EH (cell line): ENCODE measurements around the gene FCER2.

Source experiments
- DNase-seq: peaks from one replicate; pipeline ENCODE4 v3.0.0-alpha.2; 2015; ENCODE audit warnings: low read depth

Gene FCER2

DNA sequence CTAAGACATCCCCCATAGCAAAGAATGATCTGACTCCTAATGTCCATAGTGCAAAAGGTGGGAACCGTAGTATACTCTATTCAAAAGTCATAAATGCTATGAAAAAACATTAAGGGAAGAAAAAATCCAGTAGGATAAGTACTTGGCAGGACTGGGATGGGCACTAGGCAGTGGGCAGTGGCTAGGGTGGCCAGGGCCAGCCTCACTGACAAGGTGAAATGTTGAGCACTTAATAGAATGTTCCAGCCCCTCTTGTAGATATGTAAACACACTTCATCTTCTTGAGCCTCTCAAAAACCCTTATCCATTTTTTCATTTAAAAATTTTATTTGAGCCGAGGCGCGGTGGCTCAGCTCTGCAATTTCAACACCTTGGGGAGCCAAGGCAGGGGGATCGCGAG, 31.4 kb upstream of the FCER2 start:
- no peak for DNase-seq

DNA sequence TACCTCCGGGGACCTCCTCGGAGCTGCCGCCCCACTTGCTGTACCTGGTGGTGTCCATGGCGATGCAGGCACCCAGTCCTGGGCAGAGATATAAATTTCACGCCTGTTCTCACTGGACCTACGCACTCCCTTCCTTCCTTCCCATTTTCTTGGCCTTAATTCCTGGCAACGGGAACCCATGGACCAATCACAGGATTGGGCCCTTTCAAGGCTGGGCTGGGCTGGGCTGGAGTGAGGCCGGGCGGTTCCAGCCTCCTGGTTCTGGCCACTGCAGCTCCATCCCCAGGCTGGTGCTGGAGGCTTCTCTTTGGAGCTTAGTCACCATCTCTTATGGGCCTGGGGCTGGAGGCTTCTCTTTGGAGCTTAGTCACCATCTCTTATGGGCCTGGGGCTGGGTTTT, 30.1 kb upstream of the FCER2 start, which contains the start of gene CLEC4G:
TSS of gene CLEC4G (minus strand) at position 66 of the 400 bp plus-strand sequence. CDS start at position 58, 8 bp downstream.
- no peak for DNase-seq

DNA sequence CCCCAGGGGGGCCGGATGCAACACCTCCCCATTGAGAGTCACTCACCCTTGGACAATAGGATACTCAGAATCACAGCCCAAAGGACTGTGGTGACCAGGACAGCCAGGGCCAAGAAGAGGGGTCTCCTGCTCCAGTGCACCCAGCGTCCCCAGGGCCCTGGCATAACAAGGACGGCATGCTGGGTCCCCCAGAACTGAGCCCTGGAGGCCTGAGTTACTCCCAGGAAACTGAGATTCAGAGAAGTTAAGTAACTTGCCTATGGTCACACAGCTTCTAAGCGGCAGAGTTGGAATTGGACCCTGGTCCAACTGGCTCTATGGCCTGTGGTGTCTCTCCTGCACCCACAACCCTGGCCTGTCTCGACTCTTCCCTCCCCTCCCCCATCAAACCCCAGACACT, 29.7 kb upstream of the FCER2 start:
- DNase-seq = no peak

DNA sequence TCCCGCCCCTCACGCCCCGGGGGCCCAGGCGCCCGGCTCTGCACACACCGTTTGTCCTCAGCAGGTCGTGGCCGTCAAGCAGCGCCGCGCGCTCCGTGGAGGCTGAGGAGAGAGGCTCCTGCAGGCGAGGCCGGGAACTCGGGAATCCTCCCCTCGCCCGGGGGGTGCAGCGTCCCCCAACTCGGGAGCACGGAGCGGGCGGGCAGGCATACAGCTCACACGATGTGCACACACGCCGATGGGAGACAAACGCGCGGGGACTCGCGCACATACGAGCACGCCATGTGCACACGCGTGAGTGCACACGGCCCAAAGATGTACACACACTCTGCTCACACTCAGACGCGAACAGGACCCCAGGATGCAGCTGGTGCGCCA, 29.3 kb upstream of the FCER2 start:
- DNase-seq = no peak

DNA sequence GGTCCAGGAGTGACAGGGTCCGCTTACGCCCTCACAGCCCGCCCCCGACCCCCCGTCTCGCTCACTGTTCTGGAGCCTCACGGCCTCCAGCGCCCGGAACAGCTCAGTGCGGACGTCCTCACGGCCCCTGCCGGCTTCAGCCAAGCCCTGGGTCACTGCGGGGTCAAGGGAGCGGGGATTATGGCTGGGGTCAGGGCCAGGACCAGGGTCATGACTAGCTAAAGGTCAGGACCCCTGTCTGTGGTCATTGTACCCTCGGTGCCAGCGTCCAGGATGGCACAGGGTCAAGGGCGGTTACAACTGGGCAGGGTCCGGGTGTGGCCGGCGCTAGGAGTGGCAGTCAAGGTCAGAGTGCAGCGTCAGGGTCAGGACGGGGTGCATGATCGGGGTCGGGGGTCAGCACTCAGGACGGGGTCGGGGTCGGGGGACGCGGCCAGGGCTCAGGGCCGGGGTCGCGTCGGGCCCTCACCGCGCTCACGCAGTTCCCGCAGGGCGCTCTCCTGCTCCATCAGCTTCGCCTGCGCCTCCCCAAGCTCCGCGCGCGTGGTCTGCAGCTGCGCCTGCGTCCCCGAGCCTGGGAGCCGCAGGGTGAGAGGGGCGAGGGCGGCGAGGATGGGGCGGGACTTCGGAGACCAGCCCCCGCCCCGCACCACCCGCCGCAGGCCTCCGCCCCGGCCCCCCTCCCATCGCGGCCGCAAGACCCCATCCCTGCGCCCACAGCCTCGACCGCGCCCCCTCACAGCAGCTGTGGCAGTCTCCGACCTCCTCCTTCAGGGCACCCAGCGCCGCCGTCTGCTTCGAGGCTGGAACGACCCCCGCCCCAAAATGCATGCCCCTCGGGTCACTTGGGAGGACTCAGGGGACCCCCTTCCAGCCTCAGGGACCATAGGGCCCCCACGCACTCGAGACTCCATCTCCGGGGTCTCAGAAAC, 28.6 kb upstream of the FCER2 start:
- no peak for DNase-seq

DNA sequence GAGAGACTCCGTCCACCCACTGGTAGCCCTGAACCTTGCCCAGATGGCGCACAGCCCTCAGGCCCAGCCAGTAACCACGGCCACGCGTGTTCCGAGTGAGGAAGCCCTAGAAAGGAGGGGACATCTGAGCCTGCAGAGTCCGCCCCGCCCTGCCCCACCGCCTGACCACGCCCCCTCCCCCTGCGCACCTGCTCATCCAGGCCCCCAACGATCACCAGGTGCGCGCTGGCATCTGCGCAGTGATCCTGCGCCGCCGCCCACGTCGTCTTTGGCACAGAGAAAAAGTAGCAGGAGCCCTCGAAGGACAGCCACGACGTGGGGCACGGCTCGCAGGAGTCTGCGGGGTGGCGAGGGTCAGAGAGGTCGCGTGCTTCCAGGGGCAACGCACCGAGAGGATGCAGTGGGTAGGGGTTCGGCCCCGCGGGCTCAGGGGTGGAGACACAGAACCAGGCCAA, 27.9 kb upstream of the FCER2 start:
- DNase-seq = no peak

DNA sequence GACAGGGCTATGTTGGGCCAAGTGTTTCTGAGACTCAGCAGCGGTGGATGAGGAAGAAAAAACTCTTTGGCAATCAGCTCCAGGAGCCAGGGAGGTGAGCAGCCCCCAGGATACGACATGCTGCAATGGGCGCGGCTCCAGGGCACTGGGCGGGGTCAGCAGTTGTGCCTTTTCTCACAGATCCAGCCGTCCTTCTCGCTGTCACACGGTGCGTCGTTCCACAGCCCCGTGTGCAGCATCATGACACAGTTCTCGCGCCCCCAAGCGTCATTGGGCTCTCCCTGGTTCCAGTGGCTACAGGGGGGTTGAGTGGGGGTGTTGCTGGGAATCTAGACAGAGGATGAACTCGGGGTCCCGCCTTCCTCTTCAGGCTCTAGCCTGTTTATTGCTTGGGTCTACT, 27.3 kb upstream of the FCER2 start:
- DNase-seq = no peak

DNA sequence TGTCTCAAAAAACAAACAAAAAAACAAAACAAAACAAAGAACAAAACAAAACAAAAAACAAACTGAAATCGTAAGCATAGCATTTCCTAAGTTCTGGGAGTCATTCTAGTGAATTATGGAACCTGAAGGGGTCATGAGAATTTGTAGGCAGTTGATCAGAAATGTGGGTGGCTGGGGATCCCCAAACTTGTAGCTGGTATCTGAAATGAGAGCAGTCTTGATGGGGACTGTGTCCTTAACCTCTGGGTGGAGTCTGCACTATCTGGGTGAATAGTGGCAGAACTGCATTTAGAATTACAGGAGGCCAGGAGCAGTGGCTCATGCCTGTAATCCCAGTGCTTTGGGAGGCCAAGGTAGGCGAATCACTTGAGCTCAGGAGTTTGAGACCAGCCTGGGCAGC, 23.9 kb upstream of the FCER2 start:
- no peak for DNase-seq

DNA sequence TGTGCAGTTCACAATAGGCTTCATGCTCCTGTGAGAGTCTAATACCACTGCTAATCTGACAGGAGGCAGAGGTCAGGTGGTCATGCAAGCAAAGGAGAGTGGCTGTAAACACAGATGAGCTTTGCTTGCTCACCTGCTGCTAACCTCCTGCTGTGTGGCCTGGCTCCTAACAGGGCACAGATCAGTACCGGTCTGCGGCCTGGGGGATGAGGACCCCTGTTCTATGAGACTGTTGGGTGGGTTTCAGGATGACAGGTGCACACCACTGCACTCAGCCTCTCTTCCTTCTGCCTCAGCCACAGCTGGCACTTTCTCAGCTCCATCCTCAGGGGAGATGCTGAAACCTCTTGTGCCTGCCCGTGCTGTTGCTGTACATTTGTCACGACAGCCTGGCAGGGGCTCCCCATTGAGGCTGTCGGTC, 20.3 kb upstream of the FCER2 start:
- DNase-seq = no peak

DNA sequence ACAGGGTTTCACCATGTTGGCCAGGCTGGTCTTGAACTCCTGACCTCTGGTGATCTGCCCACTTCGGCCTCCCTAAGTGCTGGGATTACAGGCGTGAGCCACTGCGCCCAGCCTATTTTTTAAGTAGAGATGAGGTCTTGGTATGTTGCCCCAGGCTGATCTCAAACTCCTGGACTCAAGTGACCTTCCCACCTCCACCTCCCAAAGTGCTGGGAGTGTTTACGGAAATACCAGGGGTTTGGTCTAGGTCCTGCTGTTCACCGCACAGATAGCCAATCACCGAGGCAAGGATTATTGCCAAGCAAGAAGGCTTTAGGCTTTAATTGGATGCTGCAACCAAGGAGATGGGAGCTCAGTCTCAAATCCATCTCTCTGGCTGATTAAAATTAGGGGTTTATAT, 18.4 kb upstream of the FCER2 start:
- no peak for DNase-seq

DNA sequence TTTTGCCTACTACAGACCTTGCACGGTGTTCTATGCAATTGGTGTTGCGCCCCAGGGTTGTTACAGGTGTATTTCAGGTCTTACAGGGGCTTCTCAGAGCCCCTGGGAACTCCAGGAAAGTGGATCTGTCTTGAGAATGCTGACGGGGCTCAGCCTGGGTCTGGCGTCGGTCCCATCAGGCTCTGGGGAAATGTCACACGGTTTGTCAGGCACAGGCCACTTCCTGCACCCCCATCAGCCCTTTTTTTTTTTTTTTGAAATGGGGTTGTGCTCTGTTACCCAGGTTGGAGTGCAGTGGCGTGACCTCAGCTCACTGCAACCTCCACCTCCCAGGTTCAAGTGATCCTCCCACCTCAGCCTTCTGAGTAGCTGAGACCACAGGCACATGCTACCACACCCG, 16.7 kb upstream of the FCER2 start:
- no peak for DNase-seq

DNA sequence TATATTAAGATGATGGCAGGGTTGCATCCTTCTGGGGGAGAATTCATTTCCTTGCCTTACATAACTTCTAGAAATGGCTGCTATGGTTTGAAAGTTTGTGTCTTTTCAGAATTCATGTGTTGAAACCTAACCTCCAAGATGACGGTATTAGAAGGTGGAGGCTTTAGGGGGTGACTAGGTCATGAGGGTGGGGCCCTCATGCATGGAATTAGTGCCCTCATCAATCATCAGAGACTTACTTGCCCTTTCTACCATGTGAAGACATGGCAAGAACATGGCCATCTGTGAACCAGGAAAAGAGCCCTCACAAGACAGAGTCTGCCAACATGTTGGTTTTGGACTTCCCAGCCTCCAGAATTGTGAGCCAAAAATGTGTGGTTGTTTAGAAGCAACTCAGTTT, 14.8 kb upstream of the FCER2 start:
- DNase-seq = no peak

DNA sequence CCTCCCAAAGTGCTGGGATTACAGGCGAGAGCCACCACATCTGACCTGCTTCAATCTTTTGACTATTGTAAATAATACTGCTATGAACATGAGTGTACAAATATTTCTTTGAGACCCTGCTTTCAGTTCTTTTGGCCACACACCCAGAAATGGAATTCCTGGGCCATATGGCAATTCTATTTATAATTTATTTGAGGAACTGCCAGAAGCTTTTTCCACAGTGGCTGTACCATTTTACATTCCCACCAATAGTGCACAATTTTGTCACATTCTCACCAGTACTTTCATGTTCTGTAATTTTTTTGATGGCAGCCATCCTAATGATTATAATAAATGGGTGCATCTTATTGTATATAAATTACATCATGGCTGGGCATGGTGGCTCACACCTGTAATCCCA, 13.7 kb upstream of the FCER2 start:
- DNase-seq = no peak

DNA sequence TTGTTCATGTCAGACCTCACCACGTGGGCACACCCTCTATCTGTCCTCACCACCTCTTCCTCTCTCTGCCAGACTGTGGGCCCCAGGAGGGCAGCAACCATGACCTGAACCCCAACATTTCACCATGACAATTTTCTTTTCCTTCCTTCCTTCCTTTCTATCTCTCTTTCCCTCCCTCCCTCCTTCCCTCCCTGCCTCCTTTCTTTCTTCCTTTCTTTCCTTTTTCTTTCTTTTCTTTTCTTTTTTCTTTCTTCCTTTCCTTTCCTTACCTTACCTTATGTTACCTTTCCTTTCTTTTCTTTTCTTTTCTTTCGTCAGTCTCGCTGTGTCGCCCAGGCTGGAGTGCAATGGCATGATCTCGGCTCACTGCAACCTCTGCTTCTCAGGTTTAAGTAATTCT, 8.7 kb upstream of the FCER2 start:
- DNase-seq = no peak

DNA sequence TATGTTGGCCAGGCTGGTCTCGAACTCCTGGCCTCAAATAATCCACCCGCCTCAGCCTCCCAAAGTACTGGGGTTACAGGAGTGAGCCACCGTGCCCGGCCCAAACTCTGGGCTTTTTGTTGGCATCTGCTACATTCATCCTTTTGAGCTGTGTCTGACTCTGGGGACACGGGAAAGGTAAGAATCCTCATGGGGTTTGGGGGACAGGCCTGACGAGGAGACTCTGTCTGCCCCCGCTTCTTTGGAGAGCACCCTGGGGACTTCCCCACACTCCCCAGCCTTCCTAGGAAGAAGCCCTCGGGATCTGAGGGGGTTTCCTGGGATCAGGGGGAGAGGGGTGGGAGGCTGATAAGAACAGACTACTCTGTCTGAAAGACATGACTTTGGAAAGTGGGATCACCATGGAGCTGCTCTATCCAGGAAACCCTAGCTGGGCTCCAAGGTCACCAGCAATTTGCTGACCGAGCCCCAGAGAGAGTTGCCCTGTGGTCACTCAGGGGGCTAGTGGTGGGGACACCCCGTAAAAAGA, 8.1 kb upstream of the FCER2 start:
- no peak for DNase-seq

DNA sequence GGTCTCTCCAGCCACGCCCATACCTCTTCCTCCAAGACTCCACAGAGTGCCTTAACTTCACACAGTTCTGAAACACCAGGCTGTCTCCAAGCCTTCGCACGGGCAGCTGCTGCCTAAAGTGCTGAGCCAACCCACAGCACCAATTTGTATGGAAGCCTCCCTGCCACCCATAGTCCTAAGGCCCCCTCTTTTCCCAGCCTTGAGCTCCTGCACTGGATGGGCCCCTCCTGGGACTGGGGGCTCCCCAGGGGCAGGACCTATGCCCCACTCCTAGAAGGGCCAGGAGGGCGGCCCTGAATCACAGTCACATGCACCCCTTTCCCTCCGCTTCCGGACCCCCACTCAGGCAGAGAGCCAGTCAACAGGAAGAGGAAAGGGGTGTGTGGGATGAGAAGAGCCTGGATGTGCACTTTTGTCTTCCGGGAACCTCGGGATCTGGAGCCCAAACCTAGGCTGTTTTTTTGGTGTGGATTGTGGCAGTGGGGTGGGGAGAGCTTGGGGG, 5.1 kb upstream of the FCER2 start:
- DNase-seq = no peak

DNA sequence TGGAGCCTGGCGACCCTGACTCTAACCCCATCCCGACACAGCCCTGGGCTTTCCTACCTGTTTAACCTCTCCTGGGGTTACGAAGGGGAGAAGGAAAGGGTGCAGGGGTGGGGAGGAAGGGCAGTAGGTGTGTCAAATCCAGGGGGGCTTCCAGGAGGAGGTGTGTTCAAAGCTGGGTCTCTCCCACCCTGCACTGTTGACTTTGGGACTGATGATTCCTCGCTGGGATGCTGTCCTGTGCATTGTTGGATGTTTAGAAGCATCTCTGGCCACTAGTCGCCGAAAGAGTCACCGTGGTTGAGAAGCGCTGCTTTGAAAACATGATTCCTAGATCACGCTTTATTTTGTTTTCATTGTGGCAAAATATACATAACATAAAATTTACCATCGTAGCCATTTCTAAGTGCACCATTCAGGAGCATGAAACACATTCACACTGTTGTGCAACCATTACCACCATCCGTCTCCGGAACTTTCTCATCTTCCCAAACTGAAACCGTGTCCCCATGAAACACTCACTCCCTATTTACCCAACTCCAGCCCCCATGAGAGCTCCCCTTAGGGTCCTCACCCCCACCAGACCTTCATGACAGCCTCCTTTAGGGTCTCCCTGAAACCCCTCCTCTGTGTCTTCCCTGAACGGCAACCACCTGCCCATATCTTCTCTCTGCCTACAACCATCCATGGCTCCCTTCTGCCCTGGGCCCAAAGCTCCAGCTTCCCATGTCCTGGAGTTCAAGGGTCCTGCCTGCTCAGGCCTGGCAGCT, 4.4 kb upstream of the FCER2 start:
- no peak for DNase-seq

DNA sequence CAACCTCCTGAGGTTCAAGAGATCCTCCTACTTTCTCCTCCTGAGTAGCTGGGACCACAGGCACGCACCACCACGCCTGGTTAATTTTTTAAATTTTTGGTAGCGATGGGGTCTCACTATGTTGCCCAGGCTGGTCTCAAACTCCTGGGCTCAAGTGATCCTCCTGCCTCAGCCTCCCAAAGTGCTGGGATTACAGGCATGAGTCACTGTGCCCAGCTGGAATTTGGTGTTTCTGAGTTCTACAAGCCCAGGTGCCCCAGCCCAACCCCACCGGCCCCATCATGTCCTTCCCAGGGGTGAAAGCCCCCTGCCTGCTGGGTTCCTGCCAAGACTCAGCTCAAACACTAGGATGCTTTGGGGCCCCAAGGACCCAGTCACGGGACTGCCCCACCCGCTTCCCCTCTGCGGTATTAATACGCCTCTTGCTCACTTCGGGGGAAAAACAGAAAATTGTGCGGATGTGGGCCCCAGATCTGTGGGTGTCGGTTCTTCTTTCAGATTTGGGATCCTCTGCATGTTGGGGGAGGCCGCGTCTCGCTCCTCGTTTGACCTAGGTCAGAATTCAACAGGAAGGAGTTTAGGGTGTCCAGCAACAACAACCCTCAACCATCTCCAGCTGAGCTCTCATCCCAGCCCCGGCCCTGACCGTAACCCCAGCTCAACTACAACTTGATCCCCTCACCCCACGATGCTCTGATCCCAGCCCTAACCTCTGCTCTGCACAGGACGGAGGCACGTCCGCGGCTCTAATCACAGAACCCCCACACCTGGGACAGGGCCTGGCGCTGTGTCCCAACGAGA, 3.7 kb upstream of the FCER2 start:
- DNase-seq = no peak

DNA sequence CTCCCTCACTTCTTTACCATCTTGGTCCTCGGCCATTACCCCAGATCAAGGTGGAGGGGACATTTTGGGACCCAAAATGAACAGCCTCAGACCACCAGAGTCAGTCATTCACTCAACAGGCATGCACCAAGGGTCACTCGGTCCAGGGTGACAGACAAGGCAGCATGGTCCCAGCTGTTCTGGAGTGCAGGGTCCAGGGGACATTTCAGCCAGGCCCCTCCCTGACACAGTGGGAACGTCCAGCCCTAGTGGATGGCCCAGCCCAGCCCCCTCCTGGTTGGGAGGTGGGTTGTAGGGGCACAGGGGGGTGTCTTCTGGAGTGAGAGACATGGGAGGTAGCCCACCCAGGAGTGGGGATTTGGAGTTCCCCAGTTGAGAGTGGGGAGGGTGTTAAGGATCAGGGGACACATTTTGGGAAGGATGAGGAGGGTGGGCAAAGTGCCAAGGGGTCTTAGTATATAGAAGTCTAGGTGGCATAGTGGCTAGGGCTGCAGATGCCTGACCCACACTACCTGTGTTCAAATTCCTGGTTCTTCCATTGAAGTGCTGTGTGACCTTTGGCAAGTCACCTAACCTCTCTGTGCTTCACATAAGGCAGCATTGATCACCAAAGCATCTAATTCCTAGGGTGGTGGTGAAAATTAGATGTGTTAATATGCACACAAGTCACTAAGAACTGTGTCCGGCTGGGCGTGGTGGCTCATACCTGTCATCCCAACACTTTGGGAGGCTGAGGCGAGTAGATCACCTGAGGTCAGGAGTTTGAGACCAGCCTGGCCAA, 2.5 kb upstream of the FCER2 start:
- DNase-seq = no peak

DNA sequence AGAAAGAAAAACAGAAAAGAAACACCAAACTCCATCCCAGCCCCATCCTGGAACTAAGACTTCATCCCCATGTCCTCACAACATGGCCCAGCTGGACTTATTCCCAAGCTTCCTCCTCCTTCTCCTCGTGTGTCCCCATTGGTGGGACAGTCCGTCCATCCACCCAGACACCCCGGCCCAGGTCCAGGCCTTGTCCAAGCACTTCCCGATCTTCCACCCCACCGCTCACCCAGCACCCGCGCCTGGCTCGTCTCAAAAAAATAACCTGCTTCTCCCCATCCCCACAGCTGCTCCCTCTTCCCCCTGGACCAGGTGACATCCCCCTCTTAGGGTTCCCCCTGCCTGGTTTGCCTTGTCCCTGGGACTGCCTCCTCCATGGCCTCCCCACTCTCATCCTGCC, 1.4 kb upstream of the FCER2 start:
- DNase-seq = no peak

DNA sequence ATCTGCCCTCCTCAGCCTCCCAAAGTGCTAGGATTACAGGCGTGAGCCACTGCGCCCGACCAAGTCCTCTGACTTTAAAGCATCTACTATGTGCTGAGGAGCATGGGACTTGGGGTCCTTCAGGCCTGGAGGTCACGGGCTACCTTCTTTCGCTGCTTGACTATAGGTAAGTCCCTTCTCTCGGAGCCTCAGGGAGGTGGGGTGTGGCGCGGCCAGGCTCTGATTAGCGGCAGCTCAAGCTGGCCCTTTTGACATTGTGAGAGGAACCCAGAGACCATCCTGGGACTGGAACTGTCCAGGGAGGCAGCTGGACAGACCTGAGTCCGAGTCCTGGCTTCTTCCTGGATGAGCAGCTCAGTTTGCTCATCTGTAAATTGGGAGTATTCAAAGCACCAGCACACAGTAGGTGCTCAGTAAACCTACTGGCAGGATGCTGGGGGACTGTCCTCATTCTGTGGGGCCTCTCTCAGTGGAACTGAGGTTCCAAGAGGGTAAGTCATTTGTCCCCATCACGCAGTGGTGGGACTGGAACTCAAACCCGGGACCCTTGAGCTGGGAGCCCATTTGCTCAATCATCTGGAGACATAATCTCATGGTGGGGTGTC, 780 bp downstream of the FCER2 start:
- DNase-seq = no peak
